HG03342 (cell line): ENCODE results near the gene KBTBD12.

Experiments used
- ATAC-seq: cut with Tn5 transposase; IDR thresholded peaks from one replicate; pipeline ENCODE4 v1.9.1; 2021; ENCODE audit warnings: mild to moderate bottlenecking, moderate library complexity; ENCODE audit not compliant: unreplicated experiment

Gene KBTBD12

GRCh38 chr3:127949446-127950055 is 34.5 kb downstream of the KBTBD12 start:
- ATAC-seq = no peak

GRCh38 chr3:127951276-127951675 is 36.2 kb downstream of the KBTBD12 start:
- no peak for ATAC-seq

GRCh38 chr3:127953091-127954035 is 38.3 kb downstream of the KBTBD12 start:
- no peak for ATAC-seq

GRCh38 chr3:127954640-127955039 is 39.6 kb downstream of the KBTBD12 start:
- no peak for ATAC-seq

- no peak for ATAC-seq
Observed at GRCh38 chr3:127955728-127956127, 40.7 kb downstream of the KBTBD12 start.

- ATAC-seq = no peak
Observed at GRCh38 chr3:127959041-127959440, 44.0 kb downstream of the KBTBD12 start.

- no peak for ATAC-seq
Observed at GRCh38 chr3:127959873-127960272, 44.8 kb downstream of the KBTBD12 start.

GRCh38 chr3:127960421-127960965 is 45.5 kb downstream of the KBTBD12 start:
- no peak for ATAC-seq

- ATAC-seq = no peak
Observed at GRCh38 chr3:127961124-127961523, 46.1 kb downstream of the KBTBD12 start.

- no peak for ATAC-seq
Observed at GRCh38 chr3:127961963-127962362, 46.9 kb downstream of the KBTBD12 start.

- ATAC-seq = no peak
Observed at GRCh38 chr3:127962937-127963336, 47.9 kb downstream of the KBTBD12 start.

- no peak for ATAC-seq
Observed at GRCh38 chr3:127964053-127964452, 49.0 kb downstream of the KBTBD12 start.

- ATAC-seq = no peak
Observed at GRCh38 chr3:127964816-127965215, 49.8 kb downstream of the KBTBD12 start.

GRCh38 chr3:127967316-127967715 is 52.3 kb downstream of the KBTBD12 start:
- no peak for ATAC-seq

- no peak for ATAC-seq
Observed at GRCh38 chr3:127970966-127971592, 56.0 kb downstream of the KBTBD12 start.

GRCh38 chr3:127974226-127974625 is 59.2 kb downstream of the KBTBD12 start:
- ATAC-seq = no peak

GRCh38 chr3:127975153-127976029 is 60.4 kb downstream of the KBTBD12 start:
- ATAC-seq = no peak

- no peak for ATAC-seq
Observed at GRCh38 chr3:127978636-127979035, 63.6 kb downstream of the KBTBD12 start.

- no peak for ATAC-seq
Observed at GRCh38 chr3:127979473-127979872, 64.4 kb downstream of the KBTBD12 start.

- ATAC-seq = no peak
Observed at GRCh38 chr3:127981097-127981496, 66.1 kb downstream of the KBTBD12 start.
